CD14-positive monocyte (primary cell): ENCODE results near the gene PDK2. TPM values are rescaled to one million over a fixed set of nuclear protein-coding genes. Genes with fewer than 3 reads are reported as not detected.

Experiments
- DNase-seq, 3 donors: peaks; one replicate each; pipeline ENCODE4 v3.0.0-alpha.2; 2011 to 2022
- H2AFZ ChIP-seq: 2 replicates; pipeline ENCODE4 v1.6.0; 2012; ENCODE audit warnings: mild to moderate bottlenecking, low read depth, low read length, inconsistent platforms; ENCODE audit not compliant: insufficient read depth, poor library complexity, severe bottlenecking
- H3K27ac ChIP-seq, 2 donors: 1 replicate in 1 of 2; 2 replicates in 1 of 2; pipeline ENCODE4 v1.5.1; 2012 to 2013; ENCODE audit warnings: low read length in 2 of 2, control low read depth in 1 of 2, inconsistent platforms in 1 of 2, low read depth in 1 of 2, mild to moderate bottlenecking in 1 of 2
- H3K27me3 ChIP-seq, 2 donors: one replicate each; pipeline versions ENCODE4 v1.6.0 to v1.6.1; 2011 to 2013; ENCODE audit warnings: low read length in 2 of 2; ENCODE audit not compliant: control insufficient read depth in 2 of 2, insufficient read depth in 2 of 2
- H3K36me3 ChIP-seq, 2 donors: replicated peaks in 1 of 2; 1 replicate in 1 of 2; 2 replicates in 1 of 2; pipeline versions ENCODE4 v1.5.1 to v1.6.1; 2012 to 2013; ENCODE audit warnings: low read length in 2 of 2, control low read depth in 1 of 2, inconsistent platforms in 1 of 2, mild to moderate bottlenecking in 1 of 2; ENCODE audit not compliant: insufficient read depth in 2 of 2, control insufficient read depth in 1 of 2
- H3K4me1 ChIP-seq, 2 donors: 1 replicate in 1 of 2; 2 replicates in 1 of 2; pipeline versions ENCODE4 v1.5.1 to v1.6.1; 2012 to 2013; ENCODE audit warnings: low read length in 2 of 2, control low read depth in 1 of 2, inconsistent platforms in 1 of 2, mild to moderate bottlenecking in 1 of 2, moderate library complexity in 1 of 2; ENCODE audit not compliant: insufficient read depth in 2 of 2, control insufficient read depth in 1 of 2
- H3K4me2 ChIP-seq: replicated peaks from 2 replicates; pipeline ENCODE3; 2012; ENCODE audit warnings: low read length, moderate library complexity, mild to moderate bottlenecking; ENCODE audit not compliant: poor library complexity, severe bottlenecking; ENCODE audit errors: extremely low read depth
- H3K4me3 ChIP-seq, 3 experiments: fragments of 200-600 bp in 1 of 3; sonication (generic) in 1 of 3; replicated peaks in 1 of 3; 1 replicate in 2 of 3; 2 replicates in 1 of 3; pipeline ENCODE4 v1.5.1; 2011 to 2013; ENCODE audit warnings: low read length in 3 of 3, mild to moderate bottlenecking in 3 of 3, control low read depth in 2 of 3, low read depth in 2 of 3, inconsistent platforms in 1 of 3, moderate library complexity in 1 of 3
- H3K79me2 ChIP-seq: 2 replicates; pipeline ENCODE4 v1.6.0; 2012; ENCODE audit warnings: mild to moderate bottlenecking, control low read depth, inconsistent platforms, low read length, moderate library complexity; ENCODE audit not compliant: insufficient read depth
- H3K9ac ChIP-seq: 2 replicates; pipeline ENCODE4 v1.6.0; 2017; ENCODE audit warnings: low read length, mild to moderate bottlenecking; ENCODE audit not compliant: insufficient read depth, poor library complexity, severe bottlenecking
- H3K9me3 ChIP-seq, 2 donors: replicated peaks in 1 of 2; 1 replicate in 1 of 2; 2 replicates in 1 of 2; pipeline versions ENCODE4 v1.5.1 to v1.6.1; 2012 to 2013; ENCODE audit warnings: low read length in 2 of 2, control low read depth in 1 of 2; ENCODE audit not compliant: control insufficient read depth in 1 of 2, insufficient read depth in 1 of 2
- H4K20me1 ChIP-seq: 2 replicates; pipeline ENCODE4 v1.6.0; 2012; ENCODE audit warnings: mild to moderate bottlenecking, low read length, control low read depth, moderate library complexity; ENCODE audit not compliant: insufficient read depth
- H3K27ac Mint-ChIP-seq, 7 donors: one replicate each; pipeline ENCODE4 v1.8.0; 2020; ENCODE audit warnings: mild to moderate bottlenecking in 7 of 7, mixed read lengths in 7 of 7, moderate library complexity in 6 of 7, inconsistent platforms in 2 of 7
- H3K27me3 Mint-ChIP-seq, 3 donors: one replicate each; pipeline ENCODE4 v1.8.0; 2021 to 2022; ENCODE audit warnings: low read depth in 3 of 3, mild to moderate bottlenecking in 3 of 3, mixed read lengths in 3 of 3, moderate library complexity in 3 of 3, inconsistent platforms in 1 of 3
- H3K36me3 Mint-ChIP-seq, 2 donors: one replicate each; pipeline ENCODE4 v1.8.0; 2020; ENCODE audit warnings: mixed read lengths in 2 of 2, inconsistent platforms in 1 of 2, mild to moderate bottlenecking in 1 of 2
- H3K4me1 Mint-ChIP-seq: one replicate; pipeline ENCODE4 v1.8.0; 2020; ENCODE audit warnings: mild to moderate bottlenecking, mixed read lengths
- H3K4me3 Mint-ChIP-seq, 2 donors: one replicate each; pipeline ENCODE4 v1.8.0; 2020; ENCODE audit warnings: mild to moderate bottlenecking in 2 of 2, mixed read lengths in 2 of 2, moderate library complexity in 1 of 2
- H3K9me3 Mint-ChIP-seq, 7 donors: one replicate each; pipeline ENCODE4 v1.8.0; 2020 to 2022; ENCODE audit warnings: mixed read lengths in 7 of 7, mild to moderate bottlenecking in 6 of 7, moderate library complexity in 6 of 7, inconsistent platforms in 2 of 7
- CTCF ChIP-seq: fragments of 200-600 bp; IDR thresholded peaks from one replicate; pipeline ENCODE4 v1.8.0; 2022; ENCODE audit warnings: antibody characterized with exemption, mild to moderate bottlenecking
- WGBS: methylation state at CpG from one replicate; pipeline ENCODE4 v1.1.5; 2013; ENCODE audit warnings: missing lambda C conversion rate; ENCODE audit not compliant: insufficient coverage; 5-methylcytosine and 5-hydroxymethylcytosine counted together
- intact Hi-C, 2 donors: fragments of 100-400 bp; cut with micrococcal nuclease; formaldehyde crosslinking; loops; one replicate each; pipeline versions ENCODE4 v1.15.0 to v1.15.1; 2023
- polyA plus RNA-seq, 3 donors: library from polyadenylated mRNA; depleted of rRNA in 1 of 3; unstranded in 2 of 3; stranded (reverse) in 1 of 3; fragments of 300-500 nt in 2 of 3; fragments of >200 nt in 1 of 3; fragmentation: Illumina TruSeq in 2 of 3; gene quantifications; 1 replicate in 2 of 3; 2 replicates in 1 of 3; pipeline ENCODE4 v1.2.3, GENCODE V29; 2012 to 2021

PDK2 gene
- polyA plus RNA-seq, 3 donors, result 15.9 to 43.0 (median 23.4) TPM

DNA sequence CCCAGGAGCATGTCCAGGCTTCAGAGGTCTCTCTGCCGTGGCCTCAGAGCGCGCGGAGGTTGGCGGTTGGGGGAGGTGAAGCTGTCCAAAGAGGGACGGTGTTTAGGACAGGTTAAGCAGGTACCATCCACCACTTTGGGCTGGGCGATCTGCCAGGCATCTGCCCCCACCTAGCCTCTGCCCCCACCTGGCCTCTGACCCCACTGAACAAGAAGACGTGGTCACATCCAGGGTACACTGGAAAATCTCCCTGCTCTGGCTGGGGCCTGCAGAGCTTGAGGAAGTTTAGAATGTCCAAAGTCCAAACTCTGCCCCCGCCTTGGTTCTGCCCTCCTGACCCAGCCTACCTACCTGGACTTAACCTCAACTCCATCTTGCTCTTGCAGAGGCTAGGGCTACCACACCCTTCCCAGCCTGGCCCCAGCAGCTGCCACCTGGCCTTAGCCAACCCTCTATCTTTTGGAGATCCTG, 37.6 kb upstream of the PDK2 start:
- TF ChIP-seq CTCF, result no peak
- Mint-ChIP-seq H3K27me3 (peaks cover 57 to 69% (median 57%) of the 10 kb centered on the region in 3 donors), H3K27ac (no peak overlapping the region), H3K9me3 (peaks cover 0 to 18% (median 5%) of the 10 kb centered on the region in 7 donors), H3K4me1 (peaks cover 18% of the 10 kb centered on the region), H3K36me3 (peaks cover 0 to 6% of the 10 kb centered on the region in 2 donors), H3K4me3 (peak overlapping the region in 1 of 2 donors; percentile 93)
- Histone ChIP-seq H3K79me2 (no peaks in the 10 kb centered on the region), H3K36me3 (no peaks in the 10 kb centered on the region), H3K4me2 (no peak overlapping the region), H3K4me3 (no peak overlapping the region), H3K4me1 (peaks cover 14 to 22% of the 10 kb centered on the region in 2 donors), H3K27ac (no peak overlapping the region), H3K27me3 (peaks cover 34 to 57% of the 10 kb centered on the region in 2 donors), H3K9ac (no peak overlapping the region), H3K9me3 (peaks cover 0 to 6% of the 10 kb centered on the region in 2 donors), H2AFZ (no peak overlapping the region), H4K20me1 (no peaks in the 10 kb centered on the region)
- intact Hi-C loops, result no loop called here
- no peak for DNase-seq
- 89% methylated on average over 3 of the region's 9 CpGs for WGBS

DNA sequence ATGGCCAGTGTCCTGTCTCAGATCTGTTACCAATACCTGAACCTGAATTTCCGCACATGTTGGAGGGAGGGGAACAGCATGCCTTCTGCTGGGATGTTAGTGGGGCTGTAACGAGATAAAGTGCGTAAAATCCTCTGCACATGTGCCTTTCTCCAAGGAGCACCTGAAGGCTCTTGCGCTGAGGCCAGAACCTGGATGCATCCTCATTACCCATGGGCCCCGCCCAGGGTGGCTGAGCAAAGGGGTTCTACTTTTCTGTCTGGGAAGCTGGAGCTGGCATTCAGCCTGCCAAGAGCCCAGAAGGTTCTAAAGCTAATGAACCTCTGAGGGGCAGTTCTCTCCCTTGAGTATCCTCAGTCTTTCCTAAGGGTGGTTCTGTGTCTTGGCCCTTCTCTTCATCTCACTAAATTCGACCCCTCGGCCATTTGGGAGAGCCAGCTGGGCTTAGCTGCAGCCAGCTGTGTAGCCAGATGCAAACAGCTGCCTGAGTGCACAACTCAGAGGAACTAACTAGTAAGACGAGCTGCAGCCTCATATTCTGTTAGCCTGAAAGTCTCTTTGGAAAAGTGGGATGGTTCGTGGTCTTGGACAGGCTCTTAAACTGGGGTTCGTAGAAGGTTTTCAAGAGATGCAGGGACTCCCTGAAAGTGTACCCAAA, 36.7 kb upstream of the PDK2 start:
- Histone ChIP-seq H3K79me2 (no peaks in the 10 kb centered on the region), H3K27me3 (peaks cover 32 to 54% of the 10 kb centered on the region in 2 donors), H3K4me1 (peaks cover 14 to 22% of the 10 kb centered on the region in 2 donors), H3K27ac (no peak overlapping the region), H3K4me2 (no peak overlapping the region), H4K20me1 (no peaks in the 10 kb centered on the region), H3K36me3 (no peaks in the 10 kb centered on the region), H3K9me3 (peaks cover 0 to 6% of the 10 kb centered on the region in 2 donors), H2AFZ (no peak overlapping the region), H3K9ac (no peak overlapping the region), H3K4me3 (no peak overlapping the region)
- H3K36me3 Mint-ChIP-seq, result peaks cover 0 to 6% of the 10 kb centered on the region in 2 donors
- intact Hi-C loops, result no loop called here
- H3K4me1 Mint-ChIP-seq, result peaks cover 18% of the 10 kb centered on the region
- 98% methylated on average over 9 of the region's 10 CpGs for WGBS
- no peak overlapping the region for H3K27ac Mint-ChIP-seq
- peaks cover 0 to 18% (median 5%) of the 10 kb centered on the region in 7 donors for H3K9me3 Mint-ChIP-seq
- DNase-seq, result no peak
- peaks cover 49 to 62% (median 51%) of the 10 kb centered on the region in 3 donors for H3K27me3 Mint-ChIP-seq
- H3K4me3 Mint-ChIP-seq, result peak overlapping the region in 1 of 2 donors; percentile 93
- no peak for TF ChIP-seq CTCF
